Astrocyte of the cerebellum (primary cell): ENCODE measurements around the gene ACTBL2.

Source experiments
- DNase-seq: peaks from one replicate; pipeline ENCODE4 v3.0.0-alpha.2; 2011; ENCODE audit warnings: low read depth
- H3K4me3 ChIP-seq: 2 replicates; pipeline ENCODE4 v1.5.1; 2011; ENCODE audit warnings: mild to moderate bottlenecking, low read depth, low read length, moderate library complexity
- CTCF ChIP-seq: IDR thresholded peaks from 2 replicates; pipeline ENCODE4 v1.5.1; 2012; ENCODE audit warnings: low read length, low read depth, moderate library complexity, mild to moderate bottlenecking; ENCODE audit errors: missing control alignments
- in situ Hi-C: cut with HindIII; loops from 2 replicates; pipeline ENCODE4 v1.10.0; 2017; ENCODE audit warnings: low sequenced_read_pairs

The ACTBL2 gene

GRCh38 chr5:57504357-57504756 lies 21.7 kb upstream of the ACTBL2 start:
- DNase-seq, result no peak
- no peak overlapping the region for H3K4me3 ChIP-seq
- in situ Hi-C loops, result no loop called here
- TF ChIP-seq CTCF, result no peak

- DNase-seq, result peak; percentile 84
- no peak overlapping the region for H3K4me3 ChIP-seq
- in situ Hi-C loops, result no loop called here
- no peak for TF ChIP-seq CTCF
Measured at GRCh38 chr5:57503433-57503832, 20.8 kb upstream of the ACTBL2 start.

GRCh38 chr5:57501414-57502201 lies 19.0 kb upstream of the ACTBL2 start:
- DNase-seq, result no peak
- no peak overlapping the region for H3K4me3 ChIP-seq
- no peak for TF ChIP-seq CTCF
- in situ Hi-C loops, result no loop called here

GRCh38 chr5:57499262-57500050 lies 16.8 kb upstream of the ACTBL2 start:
- DNase-seq, result peak; percentile 42
- peak; percentile 77 for TF ChIP-seq CTCF
- no peak overlapping the region for H3K4me3 ChIP-seq
- in situ Hi-C loops, result loop anchor here (5.0 to 25.0 kb wide), 3 partner anchors 187 to 963 kb away; partner anchors contain the start of gene PLK2

- no peak for DNase-seq
- TF ChIP-seq CTCF, result no peak
- H3K4me3 ChIP-seq, result no peak overlapping the region
- in situ Hi-C loops, result loop anchor here (5.0 to 25.0 kb wide), 3 partner anchors 185 to 965 kb away; partner anchors contain the start of gene PLK2
Measured at GRCh38 chr5:57497733-57498132, 15.1 kb upstream of the ACTBL2 start.

GRCh38 chr5:57495285-57496086 lies 12.9 kb upstream of the ACTBL2 start:
- in situ Hi-C loops, result loop anchor here (5.0 to 25.0 kb wide), 3 partner anchors 183 to 967 kb away; partner anchors contain the start of gene PLK2
- TF ChIP-seq CTCF, result no peak
- DNase-seq, result no peak
- H3K4me3 ChIP-seq, result no peak overlapping the region
